HG03432 (cell line): ENCODE measurements around the gene THRB.
"Not testable (repeated sequence)": the region's sequence is repeated elsewhere in the genome, so short reads cannot be mapped to it uniquely, and the experiment has no call there.

Source experiments
- ATAC-seq: cut with Tn5 transposase; IDR thresholded peaks from one replicate; pipeline ENCODE4 v1.9.1; 2021; ENCODE audit warnings: mild to moderate bottlenecking, moderate library complexity; ENCODE audit not compliant: unreplicated experiment

Gene THRB

GRCh38 chr3:24410860-24411259 lies 83.8 kb downstream of the THRB start:
- no peak for ATAC-seq

GRCh38 chr3:24407980-24408680 lies 86.5 kb downstream of the THRB start:
- ATAC-seq = no peak

GRCh38 chr3:24406900-24407299 lies 87.8 kb downstream of the THRB start:
- ATAC-seq = no peak

- no peak for ATAC-seq
Observed at GRCh38 chr3:24405057-24405456, 89.6 kb downstream of the THRB start.

- no peak for ATAC-seq
Observed at GRCh38 chr3:24401811-24402185, 92.9 kb downstream of the THRB start.

- no peak for ATAC-seq
Observed at GRCh38 chr3:24401090-24401810, 93.4 kb downstream of the THRB start.

- ATAC-seq = no peak
Observed at GRCh38 chr3:24400450-24400849, 94.2 kb downstream of the THRB start.

GRCh38 chr3:24400015-24400414 lies 94.6 kb downstream of the THRB start:
- no peak for ATAC-seq

GRCh38 chr3:24399614-24400013 lies 95.0 kb downstream of the THRB start:
- ATAC-seq = no peak

GRCh38 chr3:24398712-24399111 lies 95.9 kb downstream of the THRB start:
- ATAC-seq = not testable (repeated sequence)

GRCh38 chr3:24396338-24396737 lies 98.3 kb downstream of the THRB start:
- ATAC-seq = no peak

- ATAC-seq = no peak
Observed at GRCh38 chr3:24394754-24395153, 99.9 kb downstream of the THRB start.

GRCh38 chr3:24393316-24393715 lies 101.3 kb downstream of the THRB start:
- no peak for ATAC-seq

- ATAC-seq = no peak
Observed at GRCh38 chr3:24390169-24391130, 104.2 kb downstream of the THRB start.

GRCh38 chr3:24389108-24390090 lies 105.3 kb downstream of the THRB start:
- no peak for ATAC-seq

GRCh38 chr3:24388611-24389010 lies 106.0 kb downstream of the THRB start:
- ATAC-seq = no peak

GRCh38 chr3:24388159-24388558 lies 106.5 kb downstream of the THRB start:
- no peak for ATAC-seq

GRCh38 chr3:24387493-24387892 lies 107.2 kb downstream of the THRB start:
- ATAC-seq = no peak

GRCh38 chr3:24387000-24387399 lies 107.7 kb downstream of the THRB start:
- ATAC-seq = no peak

- ATAC-seq = no peak
Observed at GRCh38 chr3:24386458-24386857, 108.2 kb downstream of the THRB start.
